HepG2 (cell line): ENCODE data around the gene NCOA5. TPM values are rescaled to one million over a fixed set of nuclear protein-coding genes. Genes with fewer than 3 reads are reported as not detected.

Experiments used
- BRCA1 ChIP-seq: sonication (generic); formaldehyde crosslinking; IDR thresholded peaks from 2 replicates; pipeline ENCODE4 v1.4.0; 2020; ENCODE audit warnings: missing genetic modification reagents
- CAMTA2 ChIP-seq: sonication (generic); formaldehyde crosslinking; IDR thresholded peaks from 2 replicates; pipeline ENCODE4 v1.4.0; 2020; ENCODE audit warnings: mild to moderate bottlenecking, missing genetic modification reagents, borderline replicate concordance
- DPF2 ChIP-seq: sonication (generic); formaldehyde crosslinking; IDR thresholded peaks from 2 replicates; pipeline ENCODE4 v1.4.0; 2020; ENCODE audit warnings: mild to moderate bottlenecking, low read depth, missing genetic modification reagents, borderline replicate concordance
- HNRNPH1 ChIP-seq: fragments of 200-400 bp; formaldehyde crosslinking; optimal IDR thresholded peaks from 2 replicates; pipeline ENCODE3; 2017; ENCODE audit warnings: mild to moderate bottlenecking, low read depth, low read length
- IRF2 ChIP-seq: IDR thresholded peaks from 2 replicates; pipeline ENCODE4 v1.6.1; 2018; ENCODE audit warnings: missing genetic modification reagents, missing compliant biosample characterization
- JDP2 ChIP-seq: sonication (generic); formaldehyde crosslinking; IDR thresholded peaks from 2 replicates; pipeline ENCODE4 v1.8.1; 2022; ENCODE audit warnings: missing genetic modification reagents, borderline replicate concordance
- REPIN1 ChIP-seq: sonication (generic); formaldehyde crosslinking; IDR thresholded peaks from 2 replicates; pipeline ENCODE4 v1.8.0; 2022; ENCODE audit warnings: missing genetic modification reagents, low read depth, mild to moderate bottlenecking, borderline replicate concordance
- TAF1 ChIP-seq: sonication (generic); formaldehyde crosslinking; IDR thresholded peaks from 2 replicates; pipeline ENCODE4 v1.4.0; 2020; ENCODE audit warnings: missing genetic modification reagents
- ZBTB7B ChIP-seq: sonication (generic); formaldehyde crosslinking; IDR thresholded peaks from 2 replicates; pipeline ENCODE4 v1.4.0; 2020; ENCODE audit warnings: missing genetic modification reagents
- ZFP62 ChIP-seq: sonication (generic); formaldehyde crosslinking; IDR thresholded peaks from 2 replicates; pipeline ENCODE4 v1.4.0; 2020; ENCODE audit warnings: missing genetic modification reagents
- ZNF232 ChIP-seq: sonication (generic); formaldehyde crosslinking; IDR thresholded peaks from 2 replicates; pipeline ENCODE4 v1.4.0; 2020; ENCODE audit warnings: missing genetic modification reagents, borderline replicate concordance
- ZNF292 ChIP-seq: sonication (generic); formaldehyde crosslinking; IDR thresholded peaks from 2 replicates; pipeline ENCODE4 v1.8.1; 2022; ENCODE audit warnings: mild to moderate bottlenecking, low read depth, missing genetic modification reagents, borderline replicate concordance
- ZNF326 ChIP-seq: sonication (generic); formaldehyde crosslinking; IDR thresholded peaks from 2 replicates; pipeline ENCODE4 v1.4.0; 2020; ENCODE audit warnings: missing genetic modification reagents, borderline replicate concordance
- ZNF44 ChIP-seq: sonication (generic); formaldehyde crosslinking; IDR thresholded peaks from 2 replicates; pipeline ENCODE4 v1.5.1; 2020; ENCODE audit warnings: mild to moderate bottlenecking, missing genetic modification reagents
- ZNF557 ChIP-seq: sonication (generic); formaldehyde crosslinking; IDR thresholded peaks from 2 replicates; pipeline ENCODE4 v1.4.0; 2020; ENCODE audit warnings: missing genetic modification reagents
- ZNF563 ChIP-seq: sonication (generic); formaldehyde crosslinking; IDR thresholded peaks from 2 replicates; pipeline ENCODE4 v1.8.0; 2022; ENCODE audit warnings: mild to moderate bottlenecking, moderate library complexity, missing genetic modification reagents
- ZSCAN30 ChIP-seq: sonication (generic); formaldehyde crosslinking; IDR thresholded peaks from 2 replicates; pipeline ENCODE4 v1.5.0; 2020; ENCODE audit warnings: mild to moderate bottlenecking, missing genetic modification reagents
- polyA plus RNA-seq, 8 experiments: library from polyadenylated mRNA; depleted of rRNA in 3 of 8; stranded (reverse) in 7 of 8; unstranded in 1 of 8; fragments of >200 nt; fragmentation: Illumina TruSeq in 4 of 8; extraction: Trizol in 4 of 8; gene quantifications; 2 replicates each; pipeline versions ENCODE4 v1.2.1 to v1.2.3, GENCODE V29; 2011 to 2016; ENCODE audit warnings: low read depth in 4 of 8, missing spikeins in 1 of 8, mixed read lengths in 1 of 8; ENCODE audit not compliant: insufficient read depth in 1 of 8
- total RNA-seq, 5 experiments: library from RNA; depleted of rRNA; stranded (reverse); fragments of >200 nt; fragmentation: Illumina TruSeq; extraction: Trizol; gene quantifications; 2 replicates each; pipeline ENCODE4 v1.2.3, GENCODE V29; 2016; ENCODE audit warnings: low read depth in 1 of 5
- TF ChIP-seq, protein P1 (sequence below): sonication (generic); formaldehyde crosslinking; IDR thresholded peaks from 2 replicates; pipeline ENCODE4 v1.8.0; 2022; ENCODE audit warnings: low read depth, missing genetic modification reagents
- TF ChIP-seq, protein P2 (sequence below): sonication (generic); formaldehyde crosslinking; IDR thresholded peaks from 2 replicates; pipeline ENCODE4 v1.5.1; 2020; ENCODE audit warnings: mild to moderate bottlenecking, missing genetic modification reagents, moderate library complexity
- TF ChIP-seq, protein P3 (sequence below): sonication (generic); formaldehyde crosslinking; IDR thresholded peaks from 2 replicates; pipeline ENCODE4 v1.4.0; 2020; ENCODE audit warnings: missing genetic modification reagents; ENCODE audit errors: not compliant biosample characterization
- TF ChIP-seq, protein P4 (sequence below): sonication (generic); formaldehyde crosslinking; IDR thresholded peaks from 2 replicates; pipeline ENCODE4 v1.4.0; 2020; ENCODE audit warnings: mild to moderate bottlenecking, missing genetic modification reagents, borderline replicate concordance

Gene NCOA5
- total and polyA plus RNA-seq, 2 of the 13 experiments (the other 11 are each of a cell fraction or from before 2014, with no cell fraction given): 16.5 to 28.4 TPM

DNA sequence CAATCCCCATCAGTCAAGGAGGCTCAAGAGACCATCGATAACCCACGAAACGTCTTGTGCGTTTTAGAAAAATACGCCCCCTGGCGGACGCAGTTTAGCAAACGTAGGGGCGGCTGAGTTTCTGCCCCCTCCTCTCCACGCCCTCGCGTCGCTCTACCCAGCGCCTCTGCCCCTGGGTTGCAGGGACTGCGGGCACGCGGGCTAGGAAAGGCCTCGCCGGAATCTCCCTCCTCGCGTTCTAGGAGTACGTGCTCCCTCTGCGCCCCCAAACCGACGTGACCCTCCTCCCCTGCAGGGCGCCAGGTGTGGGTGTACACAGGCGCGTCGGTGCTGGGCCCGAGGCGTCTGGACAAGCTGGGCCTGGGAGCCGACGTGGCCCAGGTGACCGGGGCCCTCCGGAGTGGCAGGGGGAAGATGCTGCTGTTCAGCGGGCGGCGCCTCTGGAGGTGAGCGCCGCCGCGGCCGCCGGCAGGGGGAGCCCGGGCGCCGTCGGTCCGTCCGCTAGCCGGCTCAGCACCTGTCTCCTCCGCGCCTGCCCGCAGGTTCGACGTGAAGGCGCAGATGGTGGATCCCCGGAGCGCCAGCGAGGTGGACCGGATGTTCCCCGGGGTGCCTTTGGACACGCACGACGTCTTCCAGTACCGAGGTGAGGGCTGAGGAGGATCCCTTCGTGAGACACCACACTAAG is 75.8 kb downstream of the NCOA5 start (continued):
- TF ChIP-seq ZSCAN30 (CRISPR knock-in tag): no peak
- TF ChIP-seq REPIN1: peak; percentile 50
- TF ChIP-seq ZBTB7B: peak; percentile 75
- TF ChIP-seq BRCA1: 0 out of 2 replicates have a peak, but pooled peaks have one; percentile 11
- peak; percentile 61; the same call in 1 of the 2 replicates for TF ChIP-seq DPF2 (CRISPR knock-in tag)
- no peak for TF ChIP-seq ZNF292 (CRISPR knock-in tag)
- TF ChIP-seq ZNF326: no peak
- peak; percentile 87; the same call in 1 of the 2 replicates for TF ChIP-seq ZNF232 (CRISPR knock-in tag)
- no peak for TF ChIP-seq IRF2 (CRISPR knock-in tag)
- TF ChIP-seq HNRNPH1: no peak
- TF ChIP-seq TAF1 (CRISPR knock-in tag): no peak; the same call in 1 of the 2 replicates
- TF ChIP-seq, protein P1, sequence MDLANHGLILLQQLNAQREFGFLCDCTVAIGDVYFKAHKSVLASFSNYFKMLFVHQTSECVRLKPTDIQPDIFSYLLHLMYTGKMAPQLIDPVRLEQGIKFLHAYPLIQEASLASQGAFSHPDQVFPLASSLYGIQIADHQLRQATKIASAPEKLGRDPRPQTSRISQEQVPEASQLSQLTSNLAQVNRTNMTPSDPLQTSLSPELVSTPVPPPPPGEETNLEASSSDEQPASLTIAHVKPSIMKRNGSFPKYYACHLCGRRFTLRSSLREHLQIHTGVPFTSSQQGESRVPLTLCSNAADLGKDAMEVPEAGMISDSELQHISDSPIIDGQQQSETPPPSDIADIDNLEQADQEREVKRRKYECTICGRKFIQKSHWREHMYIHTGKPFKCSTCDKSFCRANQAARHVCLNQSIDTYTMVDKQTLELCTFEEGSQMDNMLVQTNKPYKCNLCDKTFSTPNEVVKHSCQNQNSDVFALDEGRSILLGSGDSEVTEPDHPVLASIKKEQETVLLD: 0 out of 2 replicates have a peak, but pooled peaks have one; percentile 30
- TF ChIP-seq ZNF44 (CRISPR knock-in tag): no peak
- TF ChIP-seq, protein P2, sequence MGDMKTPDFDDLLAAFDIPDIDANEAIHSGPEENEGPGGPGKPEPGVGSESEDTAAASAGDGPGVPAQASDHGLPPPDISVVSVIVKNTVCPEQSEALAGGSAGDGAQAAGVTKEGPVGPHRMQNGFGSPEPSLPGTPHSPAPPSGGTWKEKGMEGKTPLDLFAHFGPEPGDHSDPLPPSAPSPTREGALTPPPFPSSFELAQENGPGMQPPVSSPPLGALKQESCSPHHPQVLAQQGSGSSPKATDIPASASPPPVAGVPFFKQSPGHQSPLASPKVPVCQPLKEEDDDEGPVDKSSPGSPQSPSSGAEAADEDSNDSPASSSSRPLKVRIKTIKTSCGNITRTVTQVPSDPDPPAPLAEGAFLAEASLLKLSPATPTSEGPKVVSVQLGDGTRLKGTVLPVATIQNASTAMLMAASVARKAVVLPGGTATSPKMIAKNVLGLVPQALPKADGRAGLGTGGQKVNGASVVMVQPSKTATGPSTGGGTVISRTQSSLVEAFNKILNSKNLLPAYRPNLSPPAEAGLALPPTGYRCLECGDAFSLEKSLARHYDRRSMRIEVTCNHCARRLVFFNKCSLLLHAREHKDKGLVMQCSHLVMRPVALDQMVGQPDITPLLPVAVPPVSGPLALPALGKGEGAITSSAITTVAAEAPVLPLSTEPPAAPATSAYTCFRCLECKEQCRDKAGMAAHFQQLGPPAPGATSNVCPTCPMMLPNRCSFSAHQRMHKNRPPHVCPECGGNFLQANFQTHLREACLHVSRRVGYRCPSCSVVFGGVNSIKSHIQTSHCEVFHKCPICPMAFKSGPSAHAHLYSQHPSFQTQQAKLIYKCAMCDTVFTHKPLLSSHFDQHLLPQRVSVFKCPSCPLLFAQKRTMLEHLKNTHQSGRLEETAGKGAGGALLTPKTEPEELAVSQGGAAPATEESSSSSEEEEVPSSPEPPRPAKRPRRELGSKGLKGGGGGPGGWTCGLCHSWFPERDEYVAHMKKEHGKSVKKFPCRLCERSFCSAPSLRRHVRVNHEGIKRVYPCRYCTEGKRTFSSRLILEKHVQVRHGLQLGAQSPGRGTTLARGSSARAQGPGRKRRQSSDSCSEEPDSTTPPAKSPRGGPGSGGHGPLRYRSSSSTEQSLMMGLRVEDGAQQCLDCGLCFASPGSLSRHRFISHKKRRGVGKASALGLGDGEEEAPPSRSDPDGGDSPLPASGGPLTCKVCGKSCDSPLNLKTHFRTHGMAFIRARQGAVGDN: peak; percentile 87
- TF ChIP-seq, protein P3, sequence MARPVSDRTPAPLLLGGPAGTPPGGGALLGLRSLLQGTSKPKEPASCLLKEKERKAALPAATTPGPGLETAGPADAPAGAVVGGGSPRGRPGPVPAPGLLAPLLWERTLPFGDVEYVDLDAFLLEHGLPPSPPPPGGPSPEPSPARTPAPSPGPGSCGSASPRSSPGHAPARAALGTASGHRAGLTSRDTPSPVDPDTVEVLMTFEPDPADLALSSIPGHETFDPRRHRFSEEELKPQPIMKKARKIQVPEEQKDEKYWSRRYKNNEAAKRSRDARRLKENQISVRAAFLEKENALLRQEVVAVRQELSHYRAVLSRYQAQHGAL (CRISPR knock-in tag): no peak
- no peak for TF ChIP-seq ZNF557 (CRISPR knock-in tag)
- TF ChIP-seq, protein P4, sequence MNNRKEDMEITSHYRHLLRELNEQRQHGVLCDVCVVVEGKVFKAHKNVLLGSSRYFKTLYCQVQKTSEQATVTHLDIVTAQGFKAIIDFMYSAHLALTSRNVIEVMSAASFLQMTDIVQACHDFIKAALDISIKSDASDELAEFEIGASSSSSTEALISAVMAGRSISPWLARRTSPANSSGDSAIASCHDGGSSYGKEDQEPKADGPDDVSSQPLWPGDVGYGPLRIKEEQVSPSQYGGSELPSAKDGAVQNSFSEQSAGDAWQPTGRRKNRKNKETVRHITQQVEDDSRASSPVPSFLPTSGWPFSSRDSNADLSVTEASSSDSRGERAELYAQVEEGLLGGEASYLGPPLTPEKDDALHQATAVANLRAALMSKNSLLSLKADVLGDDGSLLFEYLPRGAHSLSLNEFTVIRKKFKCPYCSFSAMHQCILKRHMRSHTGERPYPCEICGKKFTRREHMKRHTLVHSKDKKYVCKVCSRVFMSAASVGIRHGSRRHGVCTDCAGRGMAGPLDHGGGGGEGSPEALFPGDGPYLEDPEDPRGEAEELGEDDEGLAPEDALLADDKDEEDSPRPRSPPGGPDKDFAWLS (CRISPR knock-in tag): peak; percentile 81; the same call in 1 of the 2 replicates
- TF ChIP-seq ZNF563 (CRISPR knock-in tag): peak; percentile 87
- no peak for TF ChIP-seq JDP2 (CRISPR knock-in tag)
- TF ChIP-seq CAMTA2 (CRISPR knock-in tag): no peak
- no peak for TF ChIP-seq ZFP62 (CRISPR knock-in tag)
